ENCODE results near the gene SREBF2.
"Not testable (repeated sequence)": the region's sequence is repeated elsewhere in the genome, so short reads cannot be mapped to it uniquely, and the experiment has no call there.

The SREBF2 gene

GRCh38 chr22:41948928-41949296, 116.0 kb downstream of the SREBF2 start:
- DNase-seq, result not testable (repeated sequence)

DNA sequence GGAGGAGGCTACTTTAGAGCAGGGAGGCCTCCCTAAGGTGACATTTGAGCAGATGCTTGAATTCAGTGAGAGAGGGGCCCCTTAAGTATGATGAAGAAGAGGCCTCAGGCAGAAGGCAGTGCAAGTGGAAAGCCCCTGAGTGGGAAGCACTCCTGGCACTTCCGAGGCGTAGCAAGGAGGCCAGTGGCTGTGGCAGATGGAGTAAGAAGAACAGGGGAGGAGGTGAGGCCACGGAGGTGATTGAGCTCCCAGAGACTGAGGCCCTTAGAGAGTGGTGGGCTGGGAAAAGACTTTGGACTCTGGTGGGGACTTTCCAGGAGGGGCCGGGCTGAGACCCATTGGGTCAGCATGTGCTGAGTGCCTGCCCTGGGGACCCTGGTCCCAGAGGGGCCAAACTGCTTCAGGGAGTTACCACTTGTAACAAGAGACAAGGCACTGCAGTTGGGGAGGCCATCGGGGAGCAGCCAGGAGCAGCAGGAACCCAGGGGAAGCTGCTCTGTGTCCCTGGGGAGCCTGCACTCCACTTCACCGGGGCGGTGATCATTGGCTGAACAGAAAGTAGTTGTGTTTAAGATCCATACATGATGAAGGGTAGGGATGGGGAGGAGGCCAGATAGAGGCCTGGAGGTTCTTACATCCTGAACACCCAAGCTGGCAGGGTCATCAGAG, 116.5 kb downstream of the SREBF2 start:
- DNase-seq, result no peak

GRCh38 chr22:41951898-41952474, 119.1 kb downstream of the SREBF2 start, which contains the start of gene SMIM45:
SMIM45 (plus strand) TSS chr22:41952150.
- no peak for DNase-seq

DNA sequence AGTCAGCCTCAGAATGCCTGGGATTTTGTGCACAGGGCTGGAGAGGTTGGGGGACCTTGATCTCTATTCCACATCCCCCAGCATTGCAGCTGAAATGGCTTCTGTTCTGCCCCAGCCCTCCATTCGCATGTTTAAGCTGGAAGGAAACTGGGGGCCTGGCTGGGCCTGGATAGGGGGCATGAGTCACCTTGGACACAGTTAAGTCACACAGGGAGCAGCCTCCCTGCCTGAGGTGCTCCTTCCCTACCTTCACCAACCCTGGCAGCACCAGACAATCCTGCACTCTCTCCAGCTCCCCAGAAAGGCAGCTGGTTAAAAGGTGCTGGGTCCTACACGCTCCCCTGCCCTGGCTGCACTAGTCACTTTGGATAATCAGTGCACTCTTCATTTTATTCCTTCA, 119.8 kb downstream of the SREBF2 start:
- no peak for DNase-seq

Data from right forelimb (tissue), 1 donor.